GM19193 (cell line): ENCODE data around the gene MEGF9.

ENCODE experiments used
- POLR2A ChIP-seq: IDR thresholded peaks from 4 replicates; pipeline ENCODE4 v1.6.1; 2011; ENCODE audit not compliant: insufficient read depth, insufficient read length; ENCODE audit errors: extremely low read depth

The MEGF9 gene

DNA sequence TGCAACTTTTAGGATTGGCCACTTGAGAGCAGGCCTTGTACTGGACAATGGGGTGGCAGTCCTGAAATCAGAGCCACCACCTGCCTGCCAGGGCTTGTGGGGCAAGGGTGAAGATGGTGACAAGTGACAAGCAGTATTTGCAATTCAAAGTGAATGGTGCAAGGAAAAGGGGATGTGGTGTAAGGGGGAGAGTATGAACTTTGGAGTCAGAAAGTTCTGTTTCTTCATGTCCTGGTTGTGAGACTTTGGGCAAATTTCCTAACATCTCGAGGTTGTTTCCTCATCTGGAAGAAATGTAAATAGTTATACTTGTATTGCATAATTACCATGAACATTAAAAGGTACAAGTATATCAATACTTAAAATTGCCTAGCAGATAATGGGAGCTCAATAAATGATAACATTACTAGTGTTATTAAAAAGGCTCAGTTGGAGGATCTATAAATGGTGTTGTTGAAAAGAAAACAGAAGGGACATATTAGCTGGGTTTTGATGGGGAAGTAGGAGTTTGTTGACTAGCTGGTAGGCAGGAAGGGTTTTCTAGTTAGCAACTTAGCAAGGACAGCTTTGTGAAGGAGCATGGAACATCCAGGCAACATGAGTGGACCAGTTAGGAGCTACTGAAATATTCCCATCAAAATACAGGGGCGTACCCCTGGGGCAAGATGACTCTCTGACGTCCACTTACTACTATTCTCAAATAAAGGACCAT, 21.3 kb upstream of the MEGF9 start:
- no peak for TF ChIP-seq POLR2A

DNA sequence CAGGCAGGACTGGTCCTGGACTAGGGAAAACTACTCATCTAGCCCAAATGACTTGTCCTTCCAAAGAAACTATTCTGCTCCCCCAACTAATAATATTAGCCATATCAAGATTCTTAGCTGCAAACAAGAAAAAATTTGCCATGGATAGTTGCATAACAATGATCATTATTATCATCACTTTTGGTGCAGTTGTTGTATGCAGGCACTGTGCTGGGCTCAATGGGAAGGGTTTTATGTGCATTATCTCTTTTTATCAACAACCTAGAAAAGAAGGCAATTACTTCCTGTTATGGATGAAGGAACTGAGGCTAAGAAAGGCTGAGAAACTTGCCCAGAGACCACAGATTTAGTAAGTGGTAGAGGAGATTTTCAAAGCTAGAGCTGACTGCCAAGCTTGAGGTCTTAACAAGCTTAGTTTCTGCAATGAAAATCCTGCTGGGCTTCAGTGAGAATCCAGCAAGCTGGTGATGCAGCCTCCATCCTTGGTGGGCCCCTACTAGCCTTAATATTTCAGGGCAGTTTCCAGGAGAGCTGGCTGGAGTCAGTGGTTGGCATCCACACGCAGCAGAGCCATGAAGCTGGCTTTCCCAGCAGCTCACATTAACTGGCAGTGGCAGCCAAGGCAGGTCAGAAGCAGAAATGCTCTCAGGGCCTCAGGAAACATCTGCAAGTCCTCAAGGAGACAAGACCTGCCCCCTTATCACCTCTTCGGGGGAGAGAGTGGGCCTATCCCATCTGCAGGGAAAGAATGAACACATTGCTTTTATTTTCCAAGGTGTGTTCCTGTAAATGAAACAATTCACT, 20.5 kb upstream of the MEGF9 start:
- no peak for TF ChIP-seq POLR2A

DNA sequence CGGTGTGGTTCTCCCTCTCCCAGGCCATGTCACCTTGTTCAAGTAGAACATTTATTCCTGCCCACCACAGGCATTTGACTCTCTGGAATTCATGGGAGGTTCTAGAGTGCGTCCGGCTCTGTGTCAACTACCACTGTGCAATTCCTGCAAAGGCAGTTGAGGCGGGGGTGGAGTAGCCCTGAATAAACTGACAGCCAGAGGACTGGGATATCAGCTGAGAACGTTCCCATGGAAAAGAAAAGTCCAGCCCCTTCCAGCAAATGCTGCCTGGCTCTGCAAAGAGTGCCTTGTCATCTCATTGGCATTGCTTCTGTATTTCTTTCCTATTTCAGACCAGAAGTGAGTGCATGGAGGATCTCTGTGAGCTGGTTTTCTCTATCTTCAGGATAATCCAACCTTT, 18.9 kb upstream of the MEGF9 start:
- no peak for TF ChIP-seq POLR2A

GRCh38 chr9:120730654-120731514, 16.6 kb upstream of the MEGF9 start:
- TF ChIP-seq POLR2A: no peak

DNA sequence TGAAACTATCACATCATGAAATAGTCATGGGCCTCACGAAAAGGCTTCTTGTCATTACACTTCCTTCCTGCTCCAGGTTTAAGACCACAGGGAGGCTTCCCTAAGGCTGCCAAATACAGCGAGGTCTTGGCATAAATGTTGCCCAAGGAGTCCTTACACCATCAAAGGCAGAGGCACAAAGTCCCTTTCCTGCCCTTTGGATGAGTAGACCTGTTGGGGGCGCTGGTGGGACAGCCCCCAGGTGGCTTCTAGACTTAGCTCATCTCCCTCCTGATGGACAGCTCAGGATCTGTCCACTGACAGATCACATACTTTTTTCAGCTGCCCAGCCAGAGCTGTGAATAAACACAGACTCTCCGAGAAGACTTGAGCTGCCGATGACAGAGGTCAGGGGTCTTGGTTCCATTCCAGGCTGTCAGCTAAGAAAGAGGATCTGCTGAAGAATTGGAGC, 15.5 kb upstream of the MEGF9 start:
- no peak for TF ChIP-seq POLR2A

DNA sequence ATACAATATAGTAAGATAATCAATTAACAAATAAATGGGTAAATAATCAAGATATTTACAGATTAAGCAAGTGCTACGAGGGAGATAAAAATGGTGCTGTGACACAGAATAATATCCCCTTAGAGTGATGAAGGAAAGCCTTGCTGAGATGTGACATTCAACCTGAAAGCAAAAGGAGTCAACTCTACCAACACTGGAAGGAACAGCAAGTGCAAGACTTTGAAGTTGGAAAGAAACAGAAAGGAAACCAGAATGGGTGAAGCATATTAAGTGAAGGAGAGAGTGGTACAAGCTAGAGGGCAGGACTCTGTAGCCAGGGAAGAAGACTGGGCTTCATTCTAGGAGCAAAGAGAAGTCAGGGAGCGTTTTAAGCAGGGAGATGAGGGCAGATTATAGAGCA, 12.2 kb upstream of the MEGF9 start:
- TF ChIP-seq POLR2A: no peak

- no peak for TF ChIP-seq POLR2A
Observed at GRCh38 chr9:120725907-120726306, 11.6 kb upstream of the MEGF9 start.

GRCh38 chr9:120724757-120725400, 10.6 kb upstream of the MEGF9 start:
- no peak for TF ChIP-seq POLR2A

DNA sequence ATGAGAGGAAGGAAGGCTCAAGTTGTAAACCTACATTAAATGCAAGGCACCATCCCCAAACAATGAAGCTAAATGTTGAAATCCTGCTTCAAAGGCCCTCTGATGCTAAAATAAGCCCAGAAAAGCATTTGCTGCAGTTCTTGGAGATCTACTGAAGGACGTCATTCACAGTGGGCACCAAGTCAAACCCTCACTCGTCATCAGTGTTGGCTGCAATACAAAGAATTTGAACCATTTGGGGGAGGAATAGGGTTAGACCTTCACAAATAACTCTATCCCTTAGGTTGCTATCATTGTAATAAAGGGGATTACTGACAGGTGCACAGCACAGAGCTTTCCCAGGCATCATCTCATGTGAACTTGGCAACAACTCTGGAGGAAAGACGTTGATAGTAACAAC, 9.3 kb upstream of the MEGF9 start:
- TF ChIP-seq POLR2A: no peak

DNA sequence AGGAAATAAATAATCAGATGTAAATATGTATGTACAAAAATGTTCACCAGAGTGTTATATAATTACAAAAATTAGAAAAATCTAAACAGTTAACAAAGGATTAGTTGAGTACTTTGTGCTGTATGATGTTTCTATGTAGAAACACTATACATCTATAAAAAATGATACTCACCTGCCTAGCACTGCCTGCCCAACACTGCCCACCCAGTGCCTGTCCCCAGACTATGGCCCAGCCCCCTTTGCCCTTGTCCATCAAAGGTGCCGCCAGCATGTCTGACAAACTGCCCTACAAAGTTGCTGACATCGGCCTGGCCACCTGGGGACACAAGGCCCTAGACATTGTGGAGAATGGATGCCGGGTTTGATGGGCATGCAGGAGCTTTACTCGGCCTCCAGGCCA, 6.1 kb upstream of the MEGF9 start:
- no peak for TF ChIP-seq POLR2A

DNA sequence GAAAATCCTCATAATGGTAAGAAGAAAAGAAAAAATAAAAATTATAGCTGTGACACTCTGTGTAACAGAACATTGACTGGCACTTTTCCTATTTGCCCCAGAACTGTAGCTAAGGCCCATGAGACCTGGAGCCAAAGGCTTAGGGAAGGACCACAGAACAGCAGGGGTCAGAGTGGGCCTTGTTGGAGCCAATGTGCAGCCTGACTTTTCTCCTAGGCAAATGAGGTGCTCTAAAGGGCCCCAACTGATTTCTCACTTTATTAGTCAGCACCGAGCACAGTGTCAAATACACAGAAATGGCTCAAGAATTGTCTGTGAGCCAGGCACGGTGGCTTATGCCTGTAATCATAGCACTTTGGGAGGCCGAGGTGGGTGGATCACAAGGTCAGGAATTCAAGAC, 4.0 kb upstream of the MEGF9 start:
- no peak for TF ChIP-seq POLR2A

GRCh38 chr9:120717176-120717575, 2.9 kb upstream of the MEGF9 start:
- TF ChIP-seq POLR2A: no peak

DNA sequence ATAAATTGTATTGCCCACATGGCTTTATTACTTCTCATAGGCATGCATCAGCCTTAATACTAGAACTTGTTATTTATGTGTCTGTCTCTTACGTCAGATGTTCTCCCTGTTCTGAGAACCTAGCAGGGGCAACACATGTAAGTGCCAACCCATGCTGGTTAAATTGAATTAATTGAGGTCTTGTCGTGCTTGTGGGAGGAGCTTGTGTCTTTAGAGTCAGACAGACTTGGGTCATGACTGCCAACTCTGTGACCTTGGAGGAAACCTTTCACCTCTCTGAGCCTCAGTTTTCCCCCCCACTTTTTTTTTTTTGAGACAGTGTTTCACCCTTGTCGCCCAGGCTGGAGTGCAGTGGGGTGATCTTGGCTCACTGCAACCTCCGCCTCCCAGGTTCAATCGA, 2.2 kb upstream of the MEGF9 start:
- no peak for TF ChIP-seq POLR2A

- no peak for TF ChIP-seq POLR2A
Observed at GRCh38 chr9:120715389-120715924, 1.2 kb upstream of the MEGF9 start.
